Activated CD4-positive, alpha-beta T cell treated with anti-CD3 and anti-CD28 coated beads, Interleukin-2, amount 10 ng/mL, durations not matched to agents 7 days and 5 days (primary cell): Measurements from ENCODE around the gene KRTAP5-3. TPM values are rescaled to one million over a fixed set of nuclear protein-coding genes. Genes with fewer than 3 reads are reported as not detected.

Source experiments
- CTCF ChIA-PET: fragments of 350-600 bp; sonication (Branson Sonifier 250); formaldehyde crosslinking; loops from one replicate; lab custom pipeline; 2021; ENCODE audit warnings: antibody characterized with exemption; lab: Charles Lee
- POLR2A ChIA-PET: fragments of 350-600 bp; sonication (Branson Sonifier 250); formaldehyde crosslinking; loops from one replicate; lab custom pipeline; 2021; ENCODE audit warnings: antibody characterized with exemption; lab: Charles Lee
- DNase-seq: peaks from one replicate; pipeline ENCODE4 v3.0.0-alpha.2; 2020
- H3K27ac Mint-ChIP-seq: one replicate; pipeline ENCODE4 v1.8.0; 2021; ENCODE audit warnings: mild to moderate bottlenecking, moderate library complexity, mixed read lengths
- H3K27me3 Mint-ChIP-seq: one replicate; pipeline ENCODE4 v1.8.0; 2021; ENCODE audit warnings: mixed read lengths
- H3K36me3 Mint-ChIP-seq: one replicate; pipeline ENCODE4 v1.8.0; 2021; ENCODE audit warnings: low read depth, mixed read lengths
- H3K4me1 Mint-ChIP-seq: one replicate; pipeline ENCODE4 v1.8.0; 2021; ENCODE audit warnings: mixed read lengths
- H3K4me3 Mint-ChIP-seq: one replicate; pipeline ENCODE4 v1.8.0; 2021; ENCODE audit warnings: mild to moderate bottlenecking, moderate library complexity, mixed read lengths
- H3K9me3 Mint-ChIP-seq: one replicate; pipeline ENCODE4 v1.8.0; 2021; ENCODE audit warnings: mixed read lengths
- total RNA-seq, 2 experiments: library from RNA; stranded (reverse); gene quantifications; one replicate each; pipeline ENCODE4 v1.2.3, GENCODE V29; 2021

KRTAP5-3 gene, protein sequence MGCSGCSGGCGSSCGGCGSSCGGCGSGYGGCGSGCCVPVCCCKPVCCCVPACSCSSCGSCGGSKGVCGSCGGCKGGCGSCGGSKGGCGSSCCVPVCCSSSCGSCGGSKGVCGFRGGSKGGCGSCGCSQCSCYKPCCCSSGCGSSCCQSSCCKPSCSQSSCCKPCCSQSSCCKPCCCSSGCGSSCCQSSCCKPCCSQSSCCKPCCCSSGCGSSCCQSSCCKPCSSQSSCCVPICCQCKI
- total RNA-seq, result not detected

- Mint-ChIP-seq H3K4me3 (no peak within 1 kb of the TSS), H3K36me3 (no peaks in the 10 kb centered on the region), H3K27me3 (peaks cover 21% of the 10 kb centered on the region), H3K9me3 (no peaks in the 10 kb centered on the region), H3K4me1 (peaks cover 5% of the 10 kb centered on the region), H3K27ac (no peak within 1 kb of the TSS)
- no peak for DNase-seq
- CTCF ChIA-PET, result no interaction called here
- POLR2A ChIA-PET, result no interaction called here
Observed at GRCh38 chr11:1608363-1608762, at the start of gene KRTAP5-3. TSS of gene KRTAP5-3 (minus strand) at chr11:1608463. CDS start at chr11:1608385, 78 bp downstream.

DNA sequence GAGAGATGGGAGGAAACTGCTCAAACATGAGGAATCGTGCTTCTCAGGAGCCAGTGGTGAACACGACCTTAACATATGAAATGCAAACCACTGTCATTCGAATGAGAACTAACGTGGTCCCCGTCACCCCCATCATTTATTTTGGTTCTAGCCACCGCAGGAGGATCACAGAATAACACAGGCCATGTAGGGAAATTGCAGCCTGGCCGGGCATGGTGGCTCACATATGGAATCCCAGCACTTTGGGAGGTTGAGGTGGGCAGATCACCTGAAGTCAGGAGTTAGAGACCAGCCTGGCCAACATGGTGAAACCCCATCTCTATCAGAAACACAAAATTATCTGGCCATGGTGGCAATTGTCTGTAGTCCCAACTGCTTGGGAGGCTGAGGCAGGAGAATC lies 48.4 kb upstream of the KRTAP5-3 start:
- Mint-ChIP-seq H3K9me3 (no peaks in the 10 kb centered on the region), H3K27me3 (peaks cover 17% of the 10 kb centered on the region), H3K4me3 (no peak overlapping the region), H3K27ac (no peak overlapping the region), H3K36me3 (no peaks in the 10 kb centered on the region), H3K4me1 (peaks cover 16% of the 10 kb centered on the region)
- no peak for DNase-seq
- ChIA-PET CTCF (no interaction called here), POLR2A (no interaction called here)

DNA sequence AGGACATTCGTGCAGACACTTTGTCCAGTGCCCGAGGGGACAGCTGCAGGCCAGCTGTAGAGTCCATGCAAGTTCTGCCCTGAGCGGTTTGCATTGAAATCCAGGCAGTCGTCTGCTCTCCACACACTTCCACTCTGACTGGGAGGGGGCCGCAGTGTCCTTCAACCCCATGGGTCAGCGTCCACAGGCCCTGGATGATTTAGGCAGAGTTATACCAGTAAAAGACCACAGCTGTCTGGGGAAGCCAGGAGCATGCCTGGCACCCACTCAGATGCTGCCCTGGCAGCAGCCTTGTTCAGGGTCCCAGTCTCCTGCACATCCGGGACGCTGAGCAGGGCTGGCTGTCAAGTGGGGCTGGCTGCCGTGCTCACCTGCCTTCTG lies 47.8 kb upstream of the KRTAP5-3 start:
- Mint-ChIP-seq H3K4me3 (no peak overlapping the region), H3K36me3 (no peaks in the 10 kb centered on the region), H3K27ac (no peak overlapping the region), H3K9me3 (no peaks in the 10 kb centered on the region), H3K4me1 (peaks cover 16% of the 10 kb centered on the region), H3K27me3 (peaks cover 19% of the 10 kb centered on the region)
- no peak for DNase-seq
- CTCF ChIA-PET, result no interaction called here
- POLR2A ChIA-PET, result no interaction called here

DNA sequence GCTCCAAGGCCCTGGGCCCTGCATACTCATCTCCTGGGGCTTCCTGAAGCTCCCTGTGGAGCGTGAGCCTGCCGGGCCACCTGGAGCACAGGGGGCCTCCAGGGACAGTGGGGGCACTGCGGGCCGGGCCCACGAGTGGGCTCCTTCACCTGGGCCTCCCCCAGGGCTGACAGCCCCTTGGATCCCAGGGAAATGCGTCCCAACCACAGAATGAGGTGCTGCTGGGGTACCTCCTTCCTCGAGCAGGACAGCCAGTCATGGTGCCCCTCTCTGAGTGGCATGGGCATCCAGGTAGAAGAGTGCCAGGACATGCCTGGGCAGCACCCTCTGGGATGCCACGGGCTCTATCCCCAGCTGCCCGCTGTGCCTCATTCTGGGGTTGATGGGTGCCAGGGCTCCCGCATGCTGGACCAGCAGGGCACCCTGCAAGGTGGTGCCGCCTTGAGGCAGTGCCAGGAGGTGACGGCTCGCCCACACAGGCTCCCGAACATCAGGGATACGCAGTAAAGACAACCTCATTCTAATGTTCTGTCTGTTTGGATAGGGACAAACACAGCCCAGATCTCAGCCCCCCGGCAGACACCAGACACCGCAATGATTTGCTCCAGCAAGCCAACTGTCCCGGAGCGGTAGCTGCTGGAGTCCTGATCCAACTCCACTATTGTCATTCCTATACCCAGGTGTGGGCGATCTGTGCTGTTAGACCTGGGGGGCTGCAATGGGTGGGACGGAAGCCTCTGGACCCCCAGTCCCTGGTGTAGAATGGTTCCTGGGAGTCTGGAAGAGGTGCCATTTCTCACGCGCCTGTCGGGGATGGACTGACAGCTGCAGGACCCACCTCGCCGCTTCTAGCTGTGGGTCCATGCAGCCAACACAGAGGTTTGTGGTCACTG lies 47.2 kb upstream of the KRTAP5-3 start:
- no peak for DNase-seq
- Mint-ChIP-seq H3K4me1 (peaks cover 15% of the 10 kb centered on the region), H3K36me3 (no peaks in the 10 kb centered on the region), H3K4me3 (no peak overlapping the region), H3K9me3 (no peaks in the 10 kb centered on the region), H3K27ac (no peak overlapping the region), H3K27me3 (peaks cover 15% of the 10 kb centered on the region)
- ChIA-PET POLR2A (no interaction called here), CTCF (interaction anchor here (1.5 kb wide), 1 partner anchor 38 kb away, joined by 4 read pairs; no protein-coding TSS in a partner anchor)

DNA sequence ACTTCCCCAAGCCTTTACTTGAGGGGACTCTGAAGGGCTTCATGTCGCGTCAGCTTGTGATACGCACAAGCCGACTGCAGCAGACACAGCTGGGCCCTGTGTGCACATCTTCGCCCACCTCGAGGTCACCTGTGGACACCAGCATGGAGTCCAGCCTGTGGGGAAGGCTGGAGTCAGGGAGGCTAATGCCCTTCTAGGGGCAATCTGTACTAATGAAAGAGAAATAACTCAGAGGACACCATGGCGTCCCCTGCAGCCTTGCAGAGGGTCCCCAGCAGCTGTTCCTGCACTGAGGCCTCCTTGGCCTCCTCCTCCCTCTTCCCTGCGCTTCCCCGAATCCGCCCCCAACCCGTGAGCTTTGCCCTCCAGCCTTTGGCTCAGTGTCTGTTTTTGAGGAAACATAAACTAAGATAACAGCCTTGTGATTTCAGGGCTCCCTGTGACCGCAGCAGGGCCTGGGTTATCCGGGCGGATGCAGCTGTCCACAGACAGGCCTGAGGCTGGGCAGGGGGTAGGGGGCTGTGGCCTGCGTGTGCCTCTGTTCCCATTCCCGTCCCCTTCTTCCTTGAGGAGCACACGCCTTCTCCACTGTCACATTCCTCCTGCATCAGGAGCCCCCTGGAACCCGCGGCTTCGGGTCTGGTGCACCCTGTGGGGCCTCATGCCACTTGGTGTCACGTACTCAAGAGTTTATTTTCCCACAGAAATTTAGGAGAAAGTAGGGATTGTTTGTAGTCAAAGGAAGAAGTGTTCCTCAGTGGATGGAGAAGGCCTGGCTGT lies 46.3 kb upstream of the KRTAP5-3 start:
- no peaks in the 10 kb centered on the region for H3K9me3 Mint-ChIP-seq
- H3K27me3 Mint-ChIP-seq, result peaks cover 7% of the 10 kb centered on the region
- H3K4me1 Mint-ChIP-seq, result peaks cover 7% of the 10 kb centered on the region
- no peak overlapping the region for H3K4me3 Mint-ChIP-seq
- H3K36me3 Mint-ChIP-seq, result no peaks in the 10 kb centered on the region
- CTCF ChIA-PET, result interaction anchor here (0.6 to 1.5 kb wide), 2 partner anchors 39 to 56 kb away, joined by 3 to 4 read pairs; no protein-coding TSS in a partner anchor
- DNase-seq, result no peak
- POLR2A ChIA-PET, result no interaction called here
- H3K27ac Mint-ChIP-seq, result no peak overlapping the region

GRCh38 chr11:1653541-1654387 lies 45.5 kb upstream of the KRTAP5-3 start:
- DNase-seq, result no peak
- ChIA-PET CTCF (interaction anchor here (0.6 to 2.7 kb wide), 15 partner anchors 13 to 497 kb away, joined by 3 to 34 read pairs (median 4); partner anchors contain the start of gene SYT8), POLR2A (no interaction called here)
- peaks cover 2% of the 10 kb centered on the region for H3K4me1 Mint-ChIP-seq
- H3K9me3 Mint-ChIP-seq, result no peaks in the 10 kb centered on the region
- H3K4me3 Mint-ChIP-seq, result no peak overlapping the region
- no peak overlapping the region for H3K27ac Mint-ChIP-seq
- no peaks in the 10 kb centered on the region for H3K36me3 Mint-ChIP-seq
- H3K27me3 Mint-ChIP-seq, result peaks cover 5% of the 10 kb centered on the region

DNA sequence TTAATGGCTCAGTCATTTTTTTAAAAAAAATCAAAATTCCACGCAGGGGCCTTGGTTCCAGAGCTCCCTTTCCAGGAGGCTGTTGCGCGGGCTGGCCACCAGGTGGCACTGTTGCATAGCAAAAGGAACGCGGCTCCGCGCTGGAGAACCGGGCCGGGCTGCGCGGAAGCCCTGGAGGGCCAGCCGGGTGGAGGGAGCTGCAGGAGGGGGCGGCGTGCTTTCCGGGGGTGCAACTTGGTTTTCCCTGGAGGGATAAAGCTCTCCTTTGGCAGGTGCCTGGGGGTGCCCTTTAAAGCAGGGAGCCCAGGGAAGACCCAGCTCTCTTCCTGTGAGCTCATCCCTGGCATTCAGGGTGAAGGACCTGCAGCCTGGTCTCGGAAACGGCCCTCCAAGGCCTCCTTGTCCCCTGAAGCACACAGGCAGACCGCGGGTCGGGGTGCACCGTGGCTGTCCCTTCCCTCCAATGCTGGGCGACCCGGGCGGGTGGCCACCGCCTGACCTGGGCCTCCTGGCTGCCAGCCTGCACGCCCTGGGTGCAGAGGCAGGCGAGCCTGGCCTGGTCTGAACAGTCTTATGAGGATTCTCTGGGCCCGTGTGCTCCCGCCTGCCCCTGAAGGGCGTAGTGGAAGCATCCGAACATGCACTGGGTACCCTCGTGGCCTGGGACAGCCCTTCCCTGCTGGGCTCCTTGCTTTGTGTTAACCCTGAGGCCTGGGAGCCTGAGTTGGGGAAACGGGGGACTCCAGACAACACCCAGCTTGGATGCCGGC lies 44.7 kb upstream of the KRTAP5-3 start:
- ChIA-PET POLR2A (interaction anchor here (0.7 kb wide), 1 partner anchor 119 kb away, joined by 3 read pairs; no protein-coding TSS in a partner anchor), CTCF (interaction anchor here (0.5 to 2.7 kb wide), 21 partner anchors 13 to 504 kb away, joined by 3 to 34 read pairs (median 4); partner anchors contain the start of gene SYT8)
- Mint-ChIP-seq H3K27ac (no peak overlapping the region), H3K4me3 (no peak overlapping the region), H3K9me3 (no peaks in the 10 kb centered on the region), H3K36me3 (no peaks in the 10 kb centered on the region), H3K27me3 (peaks cover 3% of the 10 kb centered on the region), H3K4me1 (no peaks in the 10 kb centered on the region)
- DNase-seq, result peak; percentile 77

- no peak for DNase-seq
Observed at GRCh38 chr11:1652442-1652770, 44.1 kb upstream of the KRTAP5-3 start.

GRCh38 chr11:1652026-1652425 lies 43.8 kb upstream of the KRTAP5-3 start:
- peaks cover 3% of the 10 kb centered on the region for H3K27me3 Mint-ChIP-seq
- no peak overlapping the region for H3K27ac Mint-ChIP-seq
- POLR2A ChIA-PET, result no interaction called here
- no peaks in the 10 kb centered on the region for H3K9me3 Mint-ChIP-seq
- no peaks in the 10 kb centered on the region for H3K36me3 Mint-ChIP-seq
- H3K4me3 Mint-ChIP-seq, result no peak overlapping the region
- no peaks in the 10 kb centered on the region for H3K4me1 Mint-ChIP-seq
- CTCF ChIA-PET, result interaction anchor here (0.5 to 2.7 kb wide), 20 partner anchors 12 to 505 kb away, joined by 3 to 34 read pairs (median 4); partner anchors contain the start of gene SYT8
- DNase-seq, result no peak

More at GRCh38 chr11:1652442-1652770, 44.1 kb upstream of the KRTAP5-3 start:
- peaks cover 3% of the 10 kb centered on the region for H3K27me3 Mint-ChIP-seq
- H3K4me1 Mint-ChIP-seq, result no peaks in the 10 kb centered on the region
- no peaks in the 10 kb centered on the region for H3K9me3 Mint-ChIP-seq
- no peaks in the 10 kb centered on the region for H3K36me3 Mint-ChIP-seq
- POLR2A ChIA-PET, result no interaction called here
- H3K27ac Mint-ChIP-seq, result no peak overlapping the region
- CTCF ChIA-PET, result interaction anchor here (0.5 to 2.7 kb wide), 19 partner anchors 12 to 505 kb away, joined by 3 to 34 read pairs (median 4); partner anchors contain the start of gene SYT8
- H3K4me3 Mint-ChIP-seq, result no peak overlapping the region

- ChIA-PET CTCF (interaction anchor here (1.0 to 2.7 kb wide), 5 partner anchors 10 to 500 kb away, joined by 3 to 14 read pairs (median 5); no protein-coding TSS in a partner anchor), POLR2A (no interaction called here)
- DNase-seq, result no peak
- no peaks in the 10 kb centered on the region for H3K4me1 Mint-ChIP-seq
- H3K27me3 Mint-ChIP-seq, result peaks cover 3% of the 10 kb centered on the region
- no peaks in the 10 kb centered on the region for H3K36me3 Mint-ChIP-seq
- no peak overlapping the region for H3K27ac Mint-ChIP-seq
- no peaks in the 10 kb centered on the region for H3K9me3 Mint-ChIP-seq
- H3K4me3 Mint-ChIP-seq, result no peak overlapping the region
Observed at GRCh38 chr11:1651411-1651980, 43.2 kb upstream of the KRTAP5-3 start.

DNA sequence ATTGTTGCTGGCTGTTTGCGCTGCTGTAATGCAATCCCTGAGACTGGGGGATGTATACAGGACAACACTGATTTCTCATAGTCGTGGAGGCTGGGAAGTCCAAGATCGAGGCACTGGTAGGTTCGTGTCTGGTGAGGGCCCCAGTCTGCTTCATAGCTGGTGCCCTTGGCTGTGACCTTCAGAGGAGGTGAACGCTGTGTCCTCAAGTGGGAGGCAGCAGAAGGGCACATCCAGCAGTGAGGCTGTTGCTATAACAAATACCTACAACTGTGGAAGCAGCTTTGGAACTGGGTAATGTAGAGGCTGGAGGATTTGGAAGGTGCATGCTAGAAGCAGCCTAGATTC lies 42.6 kb upstream of the KRTAP5-3 start:
- no peaks in the 10 kb centered on the region for H3K4me1 Mint-ChIP-seq
- no peak for DNase-seq
- CTCF ChIA-PET, result interaction anchor here (0.8 to 2.0 kb wide), 5 partner anchors 9 to 501 kb away, joined by 3 to 7 read pairs (median 5); no protein-coding TSS in a partner anchor
- H3K27ac Mint-ChIP-seq, result no peak overlapping the region
- POLR2A ChIA-PET, result no interaction called here
- no peak overlapping the region for H3K4me3 Mint-ChIP-seq
- H3K36me3 Mint-ChIP-seq, result no peaks in the 10 kb centered on the region
- H3K27me3 Mint-ChIP-seq, result peaks cover 3% of the 10 kb centered on the region
- H3K9me3 Mint-ChIP-seq, result no peaks in the 10 kb centered on the region
